K562 (cell line): ENCODE results near the gene CCN6. TPM values are rescaled to one million over a fixed set of nuclear protein-coding genes. Genes with fewer than 3 reads are reported as not detected.

Source experiments
- ATAC-seq: fragments of 200-7000 bp; cut with Tn5 transposase; 3 replicates; pipeline ENCODE4 v1.9.1; 2020; ENCODE audit warnings: moderate library complexity
- BruUV-seq: library from RNA; stranded (reverse); fragments of 400-500 nt; replicated peaks from 2 replicates; lab custom pipeline; 2021; lab: Mats Ljungman, UMichigan
- CTCF ChIA-PET: fragments of 300-600 bp; formaldehyde crosslinking; extraction: SDS; loops from one replicate; lab custom pipeline; 2021; ENCODE audit warnings: low intra/inter-chr PET ratio; lab: Yijun Ruan, JAX
- POLR2A ChIA-PET: fragments of 300-600, 350-650 bp; sonication (Branson Sonifier 250); formaldehyde crosslinking; extraction: SDS; loops from one replicate; lab custom pipeline; 2021; ENCODE audit warnings: antibody characterized with exemption, inconsistent platforms; lab: Yijun Ruan, JAX
- DNase-seq, 4 experiments: peaks; one replicate each; pipeline versions ENCODE4 v3.0.0 to v3.0.0-alpha.2; 2011 to 2018; ENCODE audit warnings: low spot score in 3 of 4, mixed read lengths in 3 of 4; ENCODE audit errors: extremely low read depth in 1 of 4
- FAIRE-seq: peaks from 2 replicates; lab custom pipeline; 2011; peaks lifted over from hg19 to GRCh38; lab: Jason Lieb, UNC
- H2AFZ ChIP-seq: 2 replicates; pipeline ENCODE4 v1.6.0; 2011; ENCODE audit warnings: low read depth, low read length, control low read depth, inconsistent platforms
- H3K27ac ChIP-seq: fragments of 200-600 bp; 3 replicates; pipeline ENCODE4 v1.8.0; 2011; ENCODE audit warnings: low read depth, mild to moderate bottlenecking, control low read depth, inconsistent platforms, low read length, moderate library complexity, mixed read lengths; ENCODE audit errors: extremely low read depth
- H3K27me3 ChIP-seq, 2 experiments: fragments of 300-600 bp in 1 of 2; 2 replicates in 1 of 2; 3 replicates in 1 of 2; pipeline versions ENCODE4 v1.6.0 to v1.8.0; 2011; ENCODE audit warnings: inconsistent platforms in 2 of 2, low read length in 2 of 2, mild to moderate bottlenecking in 1 of 2, mixed read lengths in 1 of 2, moderate library complexity in 1 of 2; ENCODE audit not compliant: control insufficient read depth in 2 of 2, insufficient read depth in 2 of 2
- H3K36me3 ChIP-seq: fragments of 300-600 bp; 3 replicates; pipeline ENCODE4 v1.8.0; 2011; ENCODE audit warnings: mild to moderate bottlenecking, low read length, inconsistent platforms; ENCODE audit not compliant: control insufficient read depth, insufficient read depth
- H3K4me1 ChIP-seq, 2 experiments: fragments of 200-600 bp in 1 of 2; replicated peaks in 1 of 2; 2 replicates in 1 of 2; 3 replicates in 1 of 2; pipeline versions ENCODE4 v1.5.1 to v1.8.0; 2011; ENCODE audit warnings: inconsistent platforms in 2 of 2, low read length in 2 of 2, mild to moderate bottlenecking in 1 of 2, mixed read lengths in 1 of 2, moderate library complexity in 1 of 2; ENCODE audit not compliant: control insufficient read depth in 2 of 2, insufficient read depth in 2 of 2
- H3K4me2 ChIP-seq: 2 replicates; pipeline ENCODE4 v1.6.1; 2011; ENCODE audit warnings: low read length, control low read depth, inconsistent platforms, mixed read lengths; ENCODE audit not compliant: insufficient read depth
- H3K4me3 ChIP-seq: fragments of 200-600 bp; sonication (generic), shearing (Covaris generic); 2 replicates; pipeline ENCODE4 v1.5.1; 2016; ENCODE audit warnings: control low read depth, inconsistent platforms
- H3K79me2 ChIP-seq: fragments of 200-600 bp; 3 replicates; pipeline ENCODE4 v1.8.0; 2011; ENCODE audit warnings: low read length, inconsistent platforms; ENCODE audit not compliant: control insufficient read depth, insufficient read depth
- H3K9ac ChIP-seq, 2 experiments: 2 replicates each; pipeline versions ENCODE4 v1.6.0 to v1.6.1; 2011; ENCODE audit warnings: low read depth in 2 of 2, low read length in 2 of 2, control low read depth in 1 of 2, inconsistent platforms in 1 of 2, mild to moderate bottlenecking in 1 of 2, mixed read lengths in 1 of 2; ENCODE audit not compliant: insufficient read depth in 1 of 2
- H3K9me1 ChIP-seq: one replicate; pipeline ENCODE4 v1.6.0; 2011; ENCODE audit warnings: inconsistent platforms, mild to moderate bottlenecking, low read length, moderate library complexity; ENCODE audit not compliant: control insufficient read depth, insufficient read depth
- H3K9me3 ChIP-seq: replicated peaks from 2 replicates; pipeline ENCODE4 v1.5.1; 2011; ENCODE audit warnings: low read depth, low read length, inconsistent platforms; ENCODE audit not compliant: control insufficient read depth, insufficient read depth
- H4K20me1 ChIP-seq: replicated peaks from 2 replicates; pipeline ENCODE4 v1.6.1; 2011; ENCODE audit warnings: low read length, inconsistent platforms, mixed read lengths; ENCODE audit not compliant: control insufficient read depth, insufficient read depth
- ADNP ChIP-seq: fragments of 200-800 bp; sonication (Bioruptor generic); IDR thresholded peaks from 2 replicates; pipeline ENCODE4 v1.6.1; 2016; ENCODE audit warnings: missing genetic modification characterization, missing compliant biosample characterization
- ESRRB ChIP-seq: fragments of 250-450 bp; sonication (Bioruptor Pico); IDR thresholded peaks from 2 replicates; pipeline ENCODE4 v1.5.0; 2020; ENCODE audit warnings: mild to moderate bottlenecking, moderate library complexity, borderline replicate concordance
- ETV1 ChIP-seq: fragments of 450-650 bp; conservative IDR thresholded peaks from 2 replicates; pipeline ENCODE4 v1.6.1; 2016; ENCODE audit warnings: missing genetic modification characterization, control low read depth, low read depth, missing compliant biosample characterization
- NRF1 ChIP-seq, 2 experiments: fragments of 450-650 bp; IDR thresholded peaks in 1 of 2; conservative IDR thresholded peaks in 1 of 2; 2 replicates each; pipeline ENCODE4 v1.6.1; 2014; ENCODE audit warnings: mild to moderate bottlenecking in 2 of 2
- POLR2B ChIP-seq: fragments of 450-650 bp; IDR thresholded peaks from 2 replicates; pipeline ENCODE4 v1.6.1; 2018; ENCODE audit warnings: low read depth; ENCODE audit not compliant: partially characterized antibody
- POLR2H ChIP-seq: IDR thresholded peaks from 2 replicates; pipeline ENCODE4 v1.6.1; 2016; ENCODE audit warnings: missing genetic modification characterization, low read depth, mild to moderate bottlenecking, control low read depth, missing compliant biosample characterization, moderate library complexity
- SMARCA4 ChIP-seq: fragments of 450-650 bp; IDR thresholded peaks from 2 replicates; pipeline ENCODE4 v1.6.1; 2016
- TGIF2 ChIP-seq: sonication (generic); formaldehyde crosslinking; IDR thresholded peaks from 2 replicates; pipeline ENCODE4 v1.8.1; 2022; ENCODE audit warnings: mild to moderate bottlenecking, missing genetic modification reagents, moderate library complexity
- TOE1 ChIP-seq, 2 experiments: fragments of 450-650 bp in 1 of 2; sonication (generic) in 1 of 2; formaldehyde crosslinking in 1 of 2; IDR thresholded peaks; 2 replicates each; pipeline versions ENCODE4 v1.7.1 to v1.8.0; 2016 to 2022; ENCODE audit warnings: borderline replicate concordance in 2 of 2, mild to moderate bottlenecking in 2 of 2, antibody characterized with exemption in 1 of 2, inconsistent platforms in 1 of 2, low read depth in 1 of 2, missing genetic modification reagents in 1 of 2, moderate library complexity in 1 of 2
- ZFP30 ChIP-seq: fragments of 250-450 bp; sonication (Bioruptor Pico); IDR thresholded peaks from 2 replicates; pipeline ENCODE4 v1.8.0; 2022; ENCODE audit warnings: moderate library complexity, mild to moderate bottlenecking, inconsistent platforms, borderline replicate concordance
- ZKSCAN3 ChIP-seq: fragments of 250-450 bp; sonication (Bioruptor Pico); IDR thresholded peaks from 2 replicates; pipeline ENCODE4 v1.4.0; 2020
- ZNF224 ChIP-seq: sonication (generic); formaldehyde crosslinking; IDR thresholded peaks from 2 replicates; pipeline ENCODE4 v1.8.0; 2022; ENCODE audit warnings: mild to moderate bottlenecking, missing genetic modification reagents
- ZNF696 ChIP-seq: fragments of 250-450 bp; sonication (Bioruptor Pico); conservative IDR thresholded peaks from 2 replicates; pipeline ENCODE4 v1.4.0; 2020; ENCODE audit warnings: mild to moderate bottlenecking, moderate library complexity
- ZNF785 ChIP-seq: fragments of 250-450 bp; sonication (Bioruptor Pico); IDR thresholded peaks from 2 replicates; pipeline ENCODE4 v1.4.0; 2020; ENCODE audit warnings: mild to moderate bottlenecking
- ZNF79 ChIP-seq: fragments of 250-450 bp; sonication (Bioruptor Pico); IDR thresholded peaks from 2 replicates; pipeline ENCODE4 v1.4.0; 2020; ENCODE audit warnings: low read depth, mild to moderate bottlenecking, moderate library complexity
- WGBS: fragments of 100-300 bp; shearing (Covaris generic); methylation state at CpG from one replicate; pipeline ENCODE4 v1.1.6; 2016; ENCODE audit warnings: low coverage, mixed read lengths; ENCODE audit not compliant: insufficient coverage; ENCODE audit errors: missing lambda C conversion rate; 5-methylcytosine and 5-hydroxymethylcytosine counted together
- in situ Hi-C: fragments of 300-500 bp; cut with MboI; formaldehyde crosslinking; loops from 4 replicates; pipeline ENCODE4 v1.15.0; 2018; ENCODE audit warnings: inconsistent platforms, mixed read lengths
- intact Hi-C: fragments of 100-400 bp; cut with micrococcal nuclease; formaldehyde crosslinking; loops from 2 replicates; pipeline ENCODE4 v1.14.2; 2022
- polyA plus RNA-seq, 8 experiments: library from polyadenylated mRNA; depleted of rRNA in 4 of 8; stranded (reverse) in 5 of 8; unstranded in 3 of 8; fragments of >200 nt; fragmentation: Nextera tagmentation in 2 of 8; fragmentation: Illumina TruSeq in 1 of 8; extraction: Ambion mirVana in 2 of 8; extraction: Trizol in 1 of 8; gene quantifications; 2 replicates each; pipeline versions ENCODE4 v1.2.1 to v1.2.3, GENCODE V29; 2011 to 2014; ENCODE audit warnings: inconsistent platforms in 1 of 8, missing spikeins in 1 of 8
- total RNA-seq, 7 experiments: library from RNA; depleted of rRNA in 6 of 7; stranded (reverse); fragments of >200 nt in 6 of 7; fragmentation: Illumina TruSeq in 2 of 7; extraction: Trizol in 2 of 7; gene quantifications; 2 replicates each; pipeline versions ENCODE4 v1.2.1 to v1.2.3, GENCODE V29; 2011 to 2021; ENCODE audit warnings: low replicate concordance in 1 of 7
- TF ChIP-seq, protein P1 (sequence below), 2 experiments: fragments of 450-650 bp in 1 of 2; IDR thresholded peaks; 2 replicates each; pipeline ENCODE4 v1.6.1; 2011 to 2017; ENCODE audit warnings: low read depth in 2 of 2, antibody characterized with exemption in 1 of 2, borderline replicate concordance in 1 of 2, low read length in 1 of 2, mild to moderate bottlenecking in 1 of 2, mixed read lengths in 1 of 2; ENCODE audit not compliant: control insufficient read depth in 1 of 2
- TF ChIP-seq, protein P2 (sequence below): fragments of 450-650 bp; formaldehyde crosslinking; IDR thresholded peaks from 2 replicates; pipeline ENCODE4 v1.4.0; 2020; ENCODE audit warnings: mild to moderate bottlenecking, mixed read lengths

The CCN6 gene
- total and polyA plus RNA-seq, 9 of the 15 experiments (the other 6 are each of a cell fraction or from before 2014, with no cell fraction given), result 0.04 to 0.62 (median 0.21) TPM; not detected in 2

DNA sequence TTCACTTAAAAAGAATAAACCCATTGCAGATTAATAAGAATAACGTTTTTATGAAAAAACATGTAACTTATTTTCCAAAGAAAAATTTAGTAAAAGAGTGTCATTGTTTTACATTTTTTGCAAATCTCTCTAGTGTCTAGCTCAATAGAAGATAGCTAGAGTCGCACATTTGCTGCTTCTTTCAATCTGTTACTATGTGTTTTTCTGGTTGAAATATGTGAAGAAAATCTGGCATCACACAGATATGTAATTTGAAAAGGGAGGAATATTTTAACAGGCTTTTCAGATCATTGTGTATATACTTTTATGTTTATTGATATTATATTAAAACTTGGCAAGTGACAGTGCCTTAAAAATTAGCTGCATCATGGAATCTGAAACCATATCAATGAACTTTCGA lies 9.1 kb downstream of the CCN6 start:
- DNase-seq, result no peak
- Histone ChIP-seq H3K9me1 (no peaks in the 10 kb centered on the region), H3K27me3 (peaks cover 0 to 4% of the 10 kb centered on the region in 2 experiments; a peak in 3 of 5 replicates), H2AFZ (no peak overlapping the region), H3K79me2 (no peaks in the 10 kb centered on the region), H3K4me3 (no peak overlapping the region), H3K9me3 (no peaks in the 10 kb centered on the region), H3K36me3 (no peaks in the 10 kb centered on the region), H3K9ac (no peak overlapping the region), H3K27ac (no peak overlapping the region)
- ChIA-PET CTCF (no interaction called here), POLR2A (no interaction called here)
- ATAC-seq, result no peak
- intact Hi-C loops (no loop called here), in situ Hi-C loops (no loop called here)
- no peak for FAIRE-seq
- 0% methylated on average over 3 of the region's 3 CpGs for WGBS
- no peak for TF ChIP-seq NRF1 (conservative IDR thresholded peaks at IDR 0.05 in 1 of 2, IDR thresholded peaks at IDR 0.05 in 1 of 2)
- no peak for TF ChIP-seq POLR2H (tag)
- TF ChIP-seq ZNF785, result no peak
- no peak for TF ChIP-seq TGIF2 (CRISPR knock-in tag)
- no peak for TF ChIP-seq POLR2B
- no peak for TF ChIP-seq TOE1 (IDR thresholded peaks at IDR 0.05; ENCODE audit: borderline replicate concordance)
- TF ChIP-seq TOE1 (CRISPR knock-in tag; IDR thresholded peaks at IDR 0.05; ENCODE audit: borderline replicate concordance, low read depth), result no peak
- no peak for TF ChIP-seq ZKSCAN3 (CRISPR knock-in tag)
- TF ChIP-seq ADNP (tag), result no peak
- TF ChIP-seq ZFP30 (CRISPR knock-in tag), result no peak
- TF ChIP-seq, protein P1, sequence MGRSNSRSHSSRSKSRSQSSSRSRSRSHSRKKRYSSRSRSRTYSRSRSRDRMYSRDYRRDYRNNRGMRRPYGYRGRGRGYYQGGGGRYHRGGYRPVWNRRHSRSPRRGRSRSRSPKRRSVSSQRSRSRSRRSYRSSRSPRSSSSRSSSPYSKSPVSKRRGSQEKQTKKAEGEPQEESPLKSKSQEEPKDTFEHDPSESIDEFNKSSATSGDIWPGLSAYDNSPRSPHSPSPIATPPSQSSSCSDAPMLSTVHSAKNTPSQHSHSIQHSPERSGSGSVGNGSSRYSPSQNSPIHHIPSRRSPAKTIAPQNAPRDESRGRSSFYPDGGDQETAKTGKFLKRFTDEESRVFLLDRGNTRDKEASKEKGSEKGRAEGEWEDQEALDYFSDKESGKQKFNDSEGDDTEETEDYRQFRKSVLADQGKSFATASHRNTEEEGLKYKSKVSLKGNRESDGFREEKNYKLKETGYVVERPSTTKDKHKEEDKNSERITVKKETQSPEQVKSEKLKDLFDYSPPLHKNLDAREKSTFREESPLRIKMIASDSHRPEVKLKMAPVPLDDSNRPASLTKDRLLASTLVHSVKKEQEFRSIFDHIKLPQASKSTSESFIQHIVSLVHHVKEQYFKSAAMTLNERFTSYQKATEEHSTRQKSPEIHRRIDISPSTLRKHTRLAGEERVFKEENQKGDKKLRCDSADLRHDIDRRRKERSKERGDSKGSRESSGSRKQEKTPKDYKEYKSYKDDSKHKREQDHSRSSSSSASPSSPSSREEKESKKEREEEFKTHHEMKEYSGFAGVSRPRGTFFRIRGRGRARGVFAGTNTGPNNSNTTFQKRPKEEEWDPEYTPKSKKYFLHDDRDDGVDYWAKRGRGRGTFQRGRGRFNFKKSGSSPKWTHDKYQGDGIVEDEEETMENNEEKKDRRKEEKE (IDR thresholded peaks at IDR 0.05; ENCODE audit: borderline replicate concordance in 1 of 2, control insufficient read depth in 1 of 2, low read depth in 2 of 2, low read length in 1 of 2), result no peak
- no peak for TF ChIP-seq ZNF696 (CRISPR knock-in tag)
- TF ChIP-seq SMARCA4, result no peak
- TF ChIP-seq ZNF79 (CRISPR knock-in tag), result no peak
- TF ChIP-seq ZNF224 (CRISPR knock-in tag), result no peak
- no peak for TF ChIP-seq ESRRB (CRISPR knock-in tag)
- TF ChIP-seq, protein P2, sequence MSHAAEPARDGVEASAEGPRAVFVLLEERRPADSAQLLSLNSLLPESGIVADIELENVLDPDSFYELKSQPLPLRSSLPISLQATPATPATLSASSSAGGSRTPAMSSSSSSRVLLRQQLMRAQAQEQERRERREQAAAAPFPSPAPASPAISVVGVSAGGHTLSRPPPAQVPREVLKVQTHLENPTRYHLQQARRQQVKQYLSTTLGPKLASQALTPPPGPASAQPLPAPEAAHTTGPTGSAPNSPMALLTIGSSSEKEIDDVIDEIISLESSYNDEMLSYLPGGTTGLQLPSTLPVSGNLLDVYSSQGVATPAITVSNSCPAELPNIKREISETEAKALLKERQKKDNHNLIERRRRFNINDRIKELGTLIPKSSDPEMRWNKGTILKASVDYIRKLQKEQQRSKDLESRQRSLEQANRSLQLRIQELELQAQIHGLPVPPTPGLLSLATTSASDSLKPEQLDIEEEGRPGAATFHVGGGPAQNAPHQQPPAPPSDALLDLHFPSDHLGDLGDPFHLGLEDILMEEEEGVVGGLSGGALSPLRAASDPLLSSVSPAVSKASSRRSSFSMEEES (CRISPR knock-in tag), result no peak
- no peak for TF ChIP-seq ETV1
- TF ChIP-seq, all 486 proteins: peak for 0
- no peaks in the 10 kb centered on the region for H3K4me1 ChIP-seq
- BruUV-seq, result no TSS peak
- H4K20me1 ChIP-seq, result no peaks in the 10 kb centered on the region
- no peak overlapping the region for H3K4me2 ChIP-seq
